GM12873 (cell line): Measurements from ENCODE around the gene ARFRP1.

ENCODE experiments used
- TF ChIP-seq, protein P1 (sequence below): IDR thresholded peaks from 2 replicates; pipeline ENCODE4 v1.5.1; 2012; ENCODE audit warnings: low read depth, mild to moderate bottlenecking, moderate library complexity, low read length, control low read depth; ENCODE audit not compliant: insufficient read depth; ENCODE audit errors: missing control alignments

Gene ARFRP1

DNA sequence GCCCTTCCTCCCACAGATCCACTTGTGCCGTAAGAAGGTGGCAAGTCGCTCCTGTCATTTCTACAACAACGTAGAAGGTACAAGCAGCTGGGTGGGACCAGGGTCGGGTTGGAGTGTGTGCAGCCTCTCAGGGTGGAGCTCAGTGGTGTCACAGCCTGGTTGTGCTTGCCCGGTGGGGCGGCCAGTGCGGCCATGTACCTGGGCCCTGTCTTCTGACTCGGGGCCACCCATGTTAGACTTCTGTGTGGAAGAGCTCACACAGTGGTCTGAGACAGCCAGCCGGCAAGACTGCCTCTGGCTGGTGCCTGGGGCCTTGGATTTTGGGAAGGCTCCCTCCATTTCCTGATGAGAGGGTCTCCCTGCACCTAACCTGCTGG is 45.0 kb downstream of the ARFRP1 start:
- TF ChIP-seq, protein P1, sequence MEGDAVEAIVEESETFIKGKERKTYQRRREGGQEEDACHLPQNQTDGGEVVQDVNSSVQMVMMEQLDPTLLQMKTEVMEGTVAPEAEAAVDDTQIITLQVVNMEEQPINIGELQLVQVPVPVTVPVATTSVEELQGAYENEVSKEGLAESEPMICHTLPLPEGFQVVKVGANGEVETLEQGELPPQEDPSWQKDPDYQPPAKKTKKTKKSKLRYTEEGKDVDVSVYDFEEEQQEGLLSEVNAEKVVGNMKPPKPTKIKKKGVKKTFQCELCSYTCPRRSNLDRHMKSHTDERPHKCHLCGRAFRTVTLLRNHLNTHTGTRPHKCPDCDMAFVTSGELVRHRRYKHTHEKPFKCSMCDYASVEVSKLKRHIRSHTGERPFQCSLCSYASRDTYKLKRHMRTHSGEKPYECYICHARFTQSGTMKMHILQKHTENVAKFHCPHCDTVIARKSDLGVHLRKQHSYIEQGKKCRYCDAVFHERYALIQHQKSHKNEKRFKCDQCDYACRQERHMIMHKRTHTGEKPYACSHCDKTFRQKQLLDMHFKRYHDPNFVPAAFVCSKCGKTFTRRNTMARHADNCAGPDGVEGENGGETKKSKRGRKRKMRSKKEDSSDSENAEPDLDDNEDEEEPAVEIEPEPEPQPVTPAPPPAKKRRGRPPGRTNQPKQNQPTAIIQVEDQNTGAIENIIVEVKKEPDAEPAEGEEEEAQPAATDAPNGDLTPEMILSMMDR, result no peak

DNA sequence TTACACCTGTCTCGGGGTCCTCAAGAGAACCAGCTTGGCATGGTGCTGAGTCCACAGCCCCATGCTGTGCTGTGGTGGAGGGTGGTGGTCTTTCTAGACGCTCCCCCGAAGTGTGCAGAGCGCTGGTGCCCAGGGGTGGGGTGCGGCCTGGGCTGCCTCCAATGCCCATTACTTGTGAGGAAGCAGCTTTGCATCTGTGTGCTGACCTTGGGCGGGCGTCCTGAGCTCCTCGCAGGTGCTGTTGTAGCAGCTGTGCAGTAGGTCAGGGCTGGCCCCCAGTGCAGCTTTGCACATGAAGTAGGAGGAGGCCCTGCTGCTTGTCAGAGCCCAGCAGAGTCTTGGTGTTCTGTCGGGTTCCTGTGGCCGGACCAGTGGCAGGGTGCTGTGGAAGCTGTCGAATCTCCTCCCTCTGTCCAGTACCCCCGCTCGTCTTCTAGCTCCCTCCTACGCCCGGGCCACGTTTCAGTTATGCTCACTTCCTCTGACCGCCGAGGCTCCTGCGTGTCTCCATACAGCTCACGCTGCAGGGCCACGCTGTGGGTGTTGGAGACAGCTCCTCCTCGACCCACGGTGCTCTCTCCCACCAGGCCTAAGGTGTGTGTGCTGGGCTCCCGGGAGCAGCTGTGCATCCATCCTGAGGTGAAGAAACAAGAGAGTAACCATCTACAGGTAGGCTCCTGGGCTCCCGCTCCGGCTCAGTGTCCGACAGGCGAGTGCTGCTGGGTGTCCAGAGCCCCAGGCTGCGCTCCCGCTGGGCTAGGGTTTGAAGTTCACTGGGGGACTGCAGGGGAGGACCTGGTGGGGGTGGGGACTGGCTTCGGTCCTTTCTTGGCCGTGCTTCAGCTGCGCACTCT is 45.6 kb downstream of the ARFRP1 start:
- TF ChIP-seq, protein P1, result no peak

DNA sequence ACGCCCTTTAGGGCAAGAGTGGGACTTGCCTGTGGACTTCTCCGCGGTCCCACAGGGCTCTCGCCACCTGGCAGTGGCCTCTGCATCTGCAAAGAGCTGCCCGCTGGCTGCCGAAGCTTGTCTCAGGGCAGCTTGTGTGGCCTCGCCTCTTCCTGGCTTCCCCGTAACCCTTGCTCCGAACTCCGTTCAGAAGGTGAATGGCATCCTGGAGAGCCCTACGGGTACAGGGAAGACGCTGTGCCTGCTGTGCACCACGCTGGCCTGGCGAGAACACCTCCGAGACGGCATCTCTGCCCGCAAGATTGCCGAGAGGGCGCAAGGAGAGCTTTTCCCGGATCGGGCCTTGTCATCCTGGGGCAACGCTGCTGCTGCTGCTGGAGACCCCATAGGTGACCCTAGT is 46.7 kb downstream of the ARFRP1 start:
- TF ChIP-seq, protein P1, result no peak

DNA sequence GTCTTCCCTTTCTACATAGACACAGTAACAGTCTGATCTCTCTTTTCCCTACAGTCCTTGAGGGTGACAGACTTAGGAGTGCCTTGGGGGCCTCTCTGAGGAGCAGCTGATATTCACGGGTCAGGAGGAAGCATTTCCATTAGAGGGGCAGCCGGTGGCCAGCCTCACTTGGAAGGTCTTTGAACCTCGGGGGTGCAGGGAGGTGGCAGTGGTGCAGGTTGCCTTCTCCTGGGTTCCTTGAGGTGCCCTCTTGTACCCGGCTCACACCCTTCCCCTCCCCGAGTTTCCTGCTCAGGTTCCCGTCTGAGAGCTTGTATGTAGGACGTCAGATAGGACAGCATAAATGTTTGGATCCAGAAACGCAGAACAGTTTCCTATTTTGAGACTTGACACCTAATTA is 47.2 kb downstream of the ARFRP1 start:
- TF ChIP-seq, protein P1, result no peak

DNA sequence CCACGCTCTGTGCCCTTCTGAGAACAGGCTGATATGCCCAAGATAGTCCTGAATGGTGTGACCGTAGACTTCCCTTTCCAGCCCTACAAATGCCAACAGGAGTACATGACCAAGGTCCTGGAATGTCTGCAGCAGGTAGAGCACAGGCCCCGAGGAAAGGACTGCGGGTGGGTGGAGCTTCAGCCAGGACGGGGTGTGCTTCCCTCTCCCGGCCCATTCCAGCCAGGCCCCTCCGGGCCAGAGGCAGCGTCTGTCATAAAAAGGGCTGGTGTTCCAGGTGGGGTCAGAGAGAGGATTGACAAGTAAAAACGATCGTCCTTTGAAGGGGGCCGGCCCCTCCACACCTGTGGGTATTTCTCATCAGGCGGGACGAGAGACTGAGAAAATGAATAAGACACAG is 48.4 kb downstream of the ARFRP1 start:
- TF ChIP-seq, protein P1, result no peak

DNA sequence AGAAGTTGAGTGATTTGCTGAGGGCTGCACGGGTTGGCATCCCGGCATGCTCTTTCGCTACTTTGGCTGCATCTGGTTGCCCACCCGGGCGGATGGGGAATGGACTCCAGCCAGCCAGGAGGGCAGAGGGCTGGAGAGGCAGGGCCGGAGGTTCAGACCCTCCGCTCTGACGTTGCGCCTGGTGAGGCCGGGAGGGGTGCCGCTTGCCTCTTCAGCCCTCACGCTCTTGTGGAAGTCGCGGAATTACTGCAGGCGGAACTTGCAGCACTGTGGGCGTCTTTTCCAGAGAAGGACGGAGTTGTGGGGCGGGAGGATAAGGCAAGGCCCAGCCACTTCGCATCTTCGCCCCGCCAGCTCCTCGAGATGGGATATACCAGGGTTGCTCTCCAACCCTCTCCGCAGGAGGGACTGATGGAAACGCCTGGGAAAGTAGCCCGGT is 49.0 kb downstream of the ARFRP1 start:
- TF ChIP-seq, protein P1, result no peak

DNA sequence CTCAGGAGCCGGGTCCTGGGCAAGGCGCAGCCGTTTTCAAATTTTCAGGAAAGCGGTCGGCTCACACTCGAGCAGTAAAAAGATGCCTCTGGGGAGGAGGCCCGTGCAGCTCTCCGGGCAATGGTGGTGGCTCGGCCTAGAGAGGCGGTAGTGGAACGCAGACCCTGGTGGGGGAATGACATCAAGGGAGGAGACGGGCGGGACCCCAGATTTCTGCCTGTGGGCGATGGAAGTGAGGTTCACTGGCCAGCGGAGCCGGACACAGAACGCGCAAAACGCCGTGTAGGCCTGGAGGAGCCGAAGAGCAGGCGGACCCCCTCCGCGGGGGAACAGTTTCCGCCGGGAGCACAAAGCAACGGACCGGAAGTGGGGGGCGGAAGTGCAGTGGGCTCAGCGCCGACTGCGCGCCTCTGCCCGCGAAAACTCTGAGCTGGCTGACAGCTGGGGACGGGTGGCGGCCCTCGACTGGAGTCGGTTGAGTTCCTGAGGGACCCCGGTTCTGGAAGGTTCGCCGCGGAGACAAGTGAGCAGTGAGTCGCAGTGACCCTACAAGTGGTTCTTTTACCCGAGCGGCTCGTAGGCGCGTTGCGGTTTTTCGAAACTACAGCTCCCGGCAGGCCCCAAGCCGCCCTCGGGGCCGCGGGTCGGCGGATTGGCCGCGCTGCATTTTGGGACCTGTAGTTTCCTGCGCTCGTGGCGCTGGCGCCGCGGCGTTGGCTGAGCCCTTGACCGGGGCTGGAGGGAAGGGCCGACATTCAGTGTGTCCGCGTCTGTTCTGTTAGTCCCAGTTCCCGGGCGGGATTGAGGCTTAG is 49.6 kb downstream of the ARFRP1 start, which contains the start of gene RTEL1:
Gene RTEL1, plus strand, starts transcription at position 376 of the 812 bp plus-strand sequence. CDS start 1,091 bp downstream, outside the sequence.
- TF ChIP-seq, protein P1, result no peak
